ENCODE data around the gene MATN1. TPM values are rescaled to one million over a fixed set of nuclear protein-coding genes. Genes with fewer than 3 reads are reported as not detected.
A peak's percentile ranks its signal among the peaks of the same experiment; 100 is the strongest.

The MATN1 gene
- total RNA-seq, 1 donor from 2014 or later: 0.24 TPM

- no peak overlapping the region for H3K27ac Mint-ChIP-seq
- no peaks in the 10 kb centered on the region for H3K4me1 Mint-ChIP-seq (ENCODE audit: unreplicated experiment)
Measured at GRCh38 chr1:30698401-30698981, 24.9 kb downstream of the MATN1 start.

GRCh38 chr1:30697571-30698376 is 25.6 kb downstream of the MATN1 start:
- H3K36me3 Mint-ChIP-seq: no peaks in the 10 kb centered on the region
- no peak for TF ChIP-seq CTCF (conservative IDR thresholded peaks at IDR 0.05)
- peak overlapping the region; percentile 47 for H3K4me3 Mint-ChIP-seq
- no peaks in the 10 kb centered on the region for H3K4me1 Mint-ChIP-seq (ENCODE audit: unreplicated experiment)
- DNase-seq (ENCODE audit: extremely low spot score, unreplicated experiment): no peak
- peaks cover 8% of the 10 kb centered on the region for H3K27me3 Mint-ChIP-seq
- no peak overlapping the region for H3K27ac Mint-ChIP-seq
- H3K9me3 Mint-ChIP-seq: no peaks in the 10 kb centered on the region

More at GRCh38 chr1:30698401-30698981, 24.9 kb downstream of the MATN1 start:
- DNase-seq (ENCODE audit: extremely low spot score, unreplicated experiment): no peak
- Mint-ChIP-seq H3K4me3 (no peak overlapping the region), H3K9me3 (no peaks in the 10 kb centered on the region), H3K36me3 (no peaks in the 10 kb centered on the region), H3K27me3 (peaks cover 5% of the 10 kb centered on the region)
- TF ChIP-seq CTCF (conservative IDR thresholded peaks at IDR 0.05): no peak

- H3K9me3 Mint-ChIP-seq: no peaks in the 10 kb centered on the region
Measured at GRCh38 chr1:30696831-30697230, 26.6 kb downstream of the MATN1 start.

GRCh38 chr1:30695439-30695841 is 27.9 kb downstream of the MATN1 start:
- Mint-ChIP-seq H3K27ac (no peak overlapping the region), H3K4me3 (no peak overlapping the region)
- no peak for TF ChIP-seq CTCF (conservative IDR thresholded peaks at IDR 0.05)

More at GRCh38 chr1:30696831-30697230, 26.6 kb downstream of the MATN1 start:
- H3K4me1 Mint-ChIP-seq (ENCODE audit: unreplicated experiment): peaks cover 2% of the 10 kb centered on the region
- peaks cover 10% of the 10 kb centered on the region for H3K27me3 Mint-ChIP-seq
- no peaks in the 10 kb centered on the region for H3K36me3 Mint-ChIP-seq
- DNase-seq (ENCODE audit: extremely low spot score, unreplicated experiment): no peak
- no peak overlapping the region for H3K4me3 Mint-ChIP-seq
- H3K27ac Mint-ChIP-seq: no peak overlapping the region
- no peak for TF ChIP-seq CTCF (conservative IDR thresholded peaks at IDR 0.05)

GRCh38 chr1:30694280-30695175 is 28.9 kb downstream of the MATN1 start:
- H3K9me3 Mint-ChIP-seq: no peaks in the 10 kb centered on the region
- peaks cover 14% of the 10 kb centered on the region for H3K27me3 Mint-ChIP-seq
- no peak for DNase-seq (ENCODE audit: extremely low spot score, unreplicated experiment)
- H3K4me1 Mint-ChIP-seq (ENCODE audit: unreplicated experiment): peaks cover 19% of the 10 kb centered on the region
- no peak overlapping the region for H3K4me3 Mint-ChIP-seq
- no peak overlapping the region for H3K27ac Mint-ChIP-seq
- H3K36me3 Mint-ChIP-seq: no peaks in the 10 kb centered on the region
- TF ChIP-seq CTCF (conservative IDR thresholded peaks at IDR 0.05): no peak

More at GRCh38 chr1:30695439-30695841, 27.9 kb downstream of the MATN1 start:
- H3K9me3 Mint-ChIP-seq: no peaks in the 10 kb centered on the region
- H3K4me1 Mint-ChIP-seq (ENCODE audit: unreplicated experiment): peaks cover 12% of the 10 kb centered on the region
- H3K36me3 Mint-ChIP-seq: no peaks in the 10 kb centered on the region
- peaks cover 14% of the 10 kb centered on the region for H3K27me3 Mint-ChIP-seq
- DNase-seq (ENCODE audit: extremely low spot score, unreplicated experiment): no peak

Measured in type B pancreatic cell (in vitro differentiated cells).